Astrocyte (in vitro differentiated cells and primary cell): ENCODE data around the gene MNT. TPM values are rescaled to one million over a fixed set of nuclear protein-coding genes. Genes with fewer than 3 reads are reported as not detected.

ENCODE experiments used
- DNase-seq: peaks from one replicate; pipeline ENCODE4 v3.0.0-alpha.2; 2010; ENCODE audit warnings: low read depth
- FAIRE-seq: peaks from 2 replicates; lab custom pipeline; 2011; peaks lifted over from hg19 to GRCh38; lab: Jason Lieb, UNC
- H2AFZ ChIP-seq: 2 replicates; pipeline ENCODE4 v1.6.0; 2012; ENCODE audit warnings: low read depth, low read length, inconsistent platforms
- H3K27ac ChIP-seq: 2 replicates; pipeline ENCODE4 v1.5.1; 2011; ENCODE audit warnings: low read depth, low read length, inconsistent platforms
- H3K27me3 ChIP-seq: 2 replicates; pipeline ENCODE4 v1.6.0; 2011; ENCODE audit warnings: low read length, inconsistent platforms; ENCODE audit not compliant: insufficient read depth
- H3K36me3 ChIP-seq: 2 replicates; pipeline ENCODE4 v1.5.1; 2011; ENCODE audit warnings: low read length, inconsistent platforms; ENCODE audit not compliant: insufficient read depth
- H3K4me1 ChIP-seq: 2 replicates; pipeline ENCODE4 v1.5.1; 2011; ENCODE audit warnings: low read length, inconsistent platforms; ENCODE audit not compliant: insufficient read depth
- H3K4me2 ChIP-seq: 2 replicates; pipeline ENCODE4 v1.6.0; 2012; ENCODE audit warnings: low read length, inconsistent platforms
- H3K4me3 ChIP-seq: 2 replicates; pipeline ENCODE4 v1.5.1; 2011; ENCODE audit warnings: low read depth, mild to moderate bottlenecking, low read length, inconsistent platforms; ENCODE audit not compliant: insufficient read depth
- H3K79me2 ChIP-seq: 2 replicates; pipeline ENCODE4 v1.6.0; 2012; ENCODE audit warnings: mild to moderate bottlenecking, low read length, inconsistent platforms; ENCODE audit not compliant: insufficient read depth
- H3K9ac ChIP-seq: 2 replicates; pipeline ENCODE4 v1.6.0; 2012; ENCODE audit warnings: mild to moderate bottlenecking, low read length, inconsistent platforms
- H3K9me3 ChIP-seq: 2 replicates; pipeline ENCODE4 v1.5.1; 2012; ENCODE audit warnings: low read depth, mild to moderate bottlenecking, low read length, inconsistent platforms; ENCODE audit not compliant: insufficient read depth
- H4K20me1 ChIP-seq: 2 replicates; pipeline ENCODE4 v1.6.0; 2012; ENCODE audit warnings: low read length, inconsistent platforms; ENCODE audit not compliant: insufficient read depth
- H3K27ac Mint-ChIP-seq: one replicate; pipeline ENCODE4 v1.8.0; 2021; ENCODE audit warnings: mild to moderate bottlenecking, mixed read lengths; ENCODE audit not compliant: unreplicated experiment
- H3K27me3 Mint-ChIP-seq: one replicate; pipeline ENCODE4 v1.8.0; 2021; ENCODE audit warnings: low read depth, mixed read lengths; ENCODE audit not compliant: unreplicated experiment
- H3K36me3 Mint-ChIP-seq: one replicate; pipeline ENCODE4 v1.8.0; 2021; ENCODE audit warnings: low read depth, mixed read lengths; ENCODE audit not compliant: unreplicated experiment
- H3K4me1 Mint-ChIP-seq: one replicate; pipeline ENCODE4 v1.8.0; 2021; ENCODE audit warnings: low read depth, mixed read lengths; ENCODE audit not compliant: unreplicated experiment
- H3K4me3 Mint-ChIP-seq: one replicate; pipeline ENCODE4 v1.8.0; 2021; ENCODE audit warnings: mild to moderate bottlenecking, moderate library complexity, mixed read lengths; ENCODE audit not compliant: unreplicated experiment
- H3K9me3 Mint-ChIP-seq: one replicate; pipeline ENCODE4 v1.8.0; 2021; ENCODE audit warnings: mild to moderate bottlenecking, mixed read lengths; ENCODE audit not compliant: unreplicated experiment
- EZH2 ChIP-seq: IDR thresholded peaks from 2 replicates; pipeline ENCODE4 v1.6.1; 2012; ENCODE audit warnings: mild to moderate bottlenecking, low read length, inconsistent platforms; ENCODE audit not compliant: insufficient read depth
- total RNA-seq: library from RNA; stranded (reverse); gene quantifications from 2 replicates; pipeline ENCODE4 v1.2.1, GENCODE V29; 2021
- TF ChIP-seq, protein P1 (sequence below): IDR thresholded peaks from 2 replicates; pipeline ENCODE4 v1.5.1; 2011; ENCODE audit warnings: low read depth, mild to moderate bottlenecking, inconsistent platforms, low read length, moderate library complexity; ENCODE audit not compliant: insufficient read depth

The MNT gene
- total RNA-seq, 1 donor from 2014 or later: 29.1 TPM

DNA sequence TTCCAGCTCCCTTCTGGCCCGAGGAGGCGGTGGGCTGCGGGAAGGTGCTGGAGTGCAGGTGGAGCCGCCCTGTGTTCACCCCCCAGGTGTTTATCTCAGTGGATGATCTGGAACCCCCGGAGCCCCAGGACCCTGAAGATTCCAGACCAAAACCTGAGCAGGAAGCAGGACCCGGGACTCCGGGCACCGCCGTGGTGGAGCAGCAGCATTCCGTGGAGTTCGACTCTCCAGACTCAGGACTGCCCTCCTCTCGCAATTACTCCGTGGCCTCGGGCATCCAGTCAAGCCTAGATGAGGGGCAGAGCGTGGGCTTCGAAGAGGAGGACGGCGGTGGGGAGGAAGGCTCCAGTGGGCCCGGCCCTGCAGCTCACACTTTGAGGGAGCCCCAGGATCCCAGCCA lies 25.5 kb downstream of the MNT start:
- H3K9ac ChIP-seq: no peak overlapping the region

DNA sequence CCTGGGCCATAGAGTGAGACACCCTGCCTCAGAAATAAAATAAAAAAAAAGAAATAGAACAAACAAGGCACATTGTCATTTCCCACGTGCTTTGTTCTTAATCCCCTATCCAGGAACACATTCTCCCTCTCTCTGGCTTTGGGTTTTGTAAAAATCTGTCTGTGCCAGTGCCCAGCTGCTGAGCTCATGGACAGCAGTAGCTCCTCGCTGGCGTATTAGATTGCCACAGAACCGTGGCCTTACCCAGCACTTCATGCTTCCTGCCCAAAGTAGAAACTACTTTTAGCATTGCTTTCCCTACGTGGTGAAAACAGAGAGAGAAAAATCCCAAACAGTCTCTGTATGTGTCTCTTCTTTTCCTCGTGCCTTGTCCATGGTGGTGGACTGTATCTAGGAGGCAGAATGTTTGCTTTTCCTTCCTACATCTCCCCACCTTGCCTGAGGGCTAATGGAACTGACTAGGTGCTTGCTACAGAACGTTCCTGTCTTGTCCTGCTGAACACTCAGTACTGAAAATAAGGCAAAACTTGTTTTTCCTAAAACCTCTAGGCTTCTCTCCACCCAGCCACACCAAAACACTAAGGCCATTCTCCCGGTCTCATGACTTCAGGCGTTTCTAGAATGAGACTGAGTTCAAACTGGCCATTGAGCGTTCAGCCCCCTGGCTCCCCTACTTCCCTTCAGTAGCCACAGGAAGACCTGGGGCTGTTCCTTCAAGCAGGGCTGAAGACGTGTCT lies 26.1 kb downstream of the MNT start:
- Histone ChIP-seq H3K36me3 (peaks cover 5% of the 10 kb centered on the region), H3K27me3 (no peaks in the 10 kb centered on the region), H3K9me3 (no peaks in the 10 kb centered on the region), H3K27ac (no peak overlapping the region), H3K4me1 (no peaks in the 10 kb centered on the region), H3K4me2 (no peak overlapping the region), H3K79me2 (no peaks in the 10 kb centered on the region), H4K20me1 (no peaks in the 10 kb centered on the region), H2AFZ (no peak overlapping the region), H3K9ac (no peak overlapping the region), H3K4me3 (no peak overlapping the region)
- Mint-ChIP-seq H3K27ac (no peak overlapping the region), H3K36me3 (peaks cover 15% of the 10 kb centered on the region), H3K9me3 (no peaks in the 10 kb centered on the region), H3K27me3 (no peaks in the 10 kb centered on the region), H3K4me1 (peaks cover 2% of the 10 kb centered on the region), H3K4me3 (no peak overlapping the region)
- DNase-seq: no peak
- FAIRE-seq: no peak
- TF ChIP-seq, protein P1, sequence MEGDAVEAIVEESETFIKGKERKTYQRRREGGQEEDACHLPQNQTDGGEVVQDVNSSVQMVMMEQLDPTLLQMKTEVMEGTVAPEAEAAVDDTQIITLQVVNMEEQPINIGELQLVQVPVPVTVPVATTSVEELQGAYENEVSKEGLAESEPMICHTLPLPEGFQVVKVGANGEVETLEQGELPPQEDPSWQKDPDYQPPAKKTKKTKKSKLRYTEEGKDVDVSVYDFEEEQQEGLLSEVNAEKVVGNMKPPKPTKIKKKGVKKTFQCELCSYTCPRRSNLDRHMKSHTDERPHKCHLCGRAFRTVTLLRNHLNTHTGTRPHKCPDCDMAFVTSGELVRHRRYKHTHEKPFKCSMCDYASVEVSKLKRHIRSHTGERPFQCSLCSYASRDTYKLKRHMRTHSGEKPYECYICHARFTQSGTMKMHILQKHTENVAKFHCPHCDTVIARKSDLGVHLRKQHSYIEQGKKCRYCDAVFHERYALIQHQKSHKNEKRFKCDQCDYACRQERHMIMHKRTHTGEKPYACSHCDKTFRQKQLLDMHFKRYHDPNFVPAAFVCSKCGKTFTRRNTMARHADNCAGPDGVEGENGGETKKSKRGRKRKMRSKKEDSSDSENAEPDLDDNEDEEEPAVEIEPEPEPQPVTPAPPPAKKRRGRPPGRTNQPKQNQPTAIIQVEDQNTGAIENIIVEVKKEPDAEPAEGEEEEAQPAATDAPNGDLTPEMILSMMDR: no peak
- no peak for TF ChIP-seq EZH2

More for the DNA sequence above, 25.5 kb downstream of the MNT start:
- FAIRE-seq (no peak), DNase-seq (no peak)
- Mint-ChIP-seq H3K4me3 (no peak overlapping the region), H3K4me1 (peaks cover 6% of the 10 kb centered on the region), H3K27ac (no peak overlapping the region), H3K9me3 (no peaks in the 10 kb centered on the region), H3K27me3 (no peaks in the 10 kb centered on the region), H3K36me3 (peaks cover 15% of the 10 kb centered on the region)
- H3K27ac ChIP-seq: no peak overlapping the region
- TF ChIP-seq, protein P1: no peak
- TF ChIP-seq EZH2: no peak
- peaks cover 5% of the 10 kb centered on the region for H3K36me3 ChIP-seq
- no peak overlapping the region for H2AFZ ChIP-seq
- H3K79me2 ChIP-seq: no peaks in the 10 kb centered on the region
- H4K20me1 ChIP-seq: no peaks in the 10 kb centered on the region
- no peak overlapping the region for H3K4me2 ChIP-seq
- no peaks in the 10 kb centered on the region for H3K9me3 ChIP-seq
- H3K27me3 ChIP-seq: no peaks in the 10 kb centered on the region
- no peak overlapping the region for H3K4me3 ChIP-seq
- no peaks in the 10 kb centered on the region for H3K4me1 ChIP-seq

DNA sequence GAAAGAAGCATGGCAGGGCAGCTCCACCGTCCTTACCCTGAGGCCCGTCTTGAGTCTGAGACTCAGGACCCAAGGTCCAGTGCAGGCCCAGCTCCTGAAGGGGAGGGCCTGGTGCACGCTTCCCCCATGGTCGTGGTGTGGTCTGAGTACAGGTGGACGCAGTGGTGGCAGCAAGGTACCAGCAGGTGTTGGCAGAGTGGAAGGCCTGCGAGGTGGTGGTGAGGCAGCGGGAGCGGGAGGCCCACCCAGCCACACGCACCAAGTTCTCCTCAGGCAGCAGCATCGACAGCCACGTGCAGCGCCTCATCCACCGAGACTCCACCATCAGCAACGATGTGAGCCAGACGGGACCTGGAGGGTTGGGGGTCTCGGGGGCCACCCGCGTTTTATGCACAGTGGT lies 27.7 kb downstream of the MNT start:
- Histone ChIP-seq H3K9me3 (no peaks in the 10 kb centered on the region), H2AFZ (no peak overlapping the region), H4K20me1 (peaks cover 7% of the 10 kb centered on the region), H3K79me2 (no peaks in the 10 kb centered on the region), H3K4me1 (no peaks in the 10 kb centered on the region), H3K4me2 (no peak overlapping the region), H3K36me3 (peaks cover 5% of the 10 kb centered on the region), H3K9ac (no peak overlapping the region), H3K4me3 (no peak overlapping the region), H3K27me3 (no peaks in the 10 kb centered on the region), H3K27ac (no peak overlapping the region)
- DNase-seq: no peak
- no peak for FAIRE-seq
- Mint-ChIP-seq H3K36me3 (peaks cover 12% of the 10 kb centered on the region), H3K27ac (no peak overlapping the region), H3K9me3 (no peaks in the 10 kb centered on the region), H3K27me3 (no peaks in the 10 kb centered on the region), H3K4me3 (no peak overlapping the region), H3K4me1 (peaks cover 2% of the 10 kb centered on the region)
- no peak for TF ChIP-seq EZH2
- TF ChIP-seq, protein P1: no peak
